ENCODE results near the gene PCDHA1. TPM values are rescaled to one million over a fixed set of nuclear protein-coding genes. Genes with fewer than 3 reads are reported as not detected.
"Not testable (repeated sequence)": the region's sequence is repeated elsewhere in the genome, so short reads cannot be mapped to it uniquely, and the experiment has no call there.

Gene PCDHA1
- polyA plus RNA-seq, 1 donor: 0.55 TPM

- Histone ChIP-seq H3K4me3 (ENCODE audit: low read length) (no peak within 1 kb of the TSS), H3K9me3 (ENCODE audit: control insufficient read depth, low read depth, low read length) (peaks cover 21% of the 10 kb centered on the region), H3K4me1 (ENCODE audit: control insufficient read depth, insufficient read depth, low read length) (no peaks in the 10 kb centered on the region), H3K27ac (ENCODE audit: low read length) (no peak within 1 kb of the TSS), H3K36me3 (ENCODE audit: control insufficient read depth, insufficient read depth, low read length) (no peaks in the 10 kb centered on the region), H3K27me3 (ENCODE audit: control insufficient read depth, insufficient read depth, low read length) (no peaks in the 10 kb centered on the region)
- 20% methylated on average over 2 of the region's 27 CpGs for WGBS (ENCODE audit: insufficient coverage, low lambda C conversion rate)
- no peak for DNase-seq
Measured at GRCh38 chr5:140794595-140795258, 8.8 kb downstream of the PCDHA1 start, which contains the start of gene PCDHA2. PCDHA2 (plus strand) TSS chr5:140794852.

GRCh38 chr5:140795259-140795641 lies 9.3 kb downstream of the PCDHA1 start:
- WGBS (ENCODE audit: insufficient coverage, low lambda C conversion rate): 93% methylated on average over 2 of the region's 15 CpGs
- Histone ChIP-seq H3K4me3 (ENCODE audit: low read length) (no peak overlapping the region), H3K36me3 (ENCODE audit: control insufficient read depth, insufficient read depth, low read length) (no peaks in the 10 kb centered on the region), H3K27ac (ENCODE audit: low read length) (no peak overlapping the region), H3K4me1 (ENCODE audit: control insufficient read depth, insufficient read depth, low read length) (no peaks in the 10 kb centered on the region), H3K27me3 (ENCODE audit: control insufficient read depth, insufficient read depth, low read length) (no peaks in the 10 kb centered on the region), H3K9me3 (ENCODE audit: control insufficient read depth, low read depth, low read length) (peaks cover 21% of the 10 kb centered on the region)
- DNase-seq: no peak

- H3K27ac ChIP-seq (ENCODE audit: low read length); H3K27me3 ChIP-seq (ENCODE audit: control insufficient read depth, insufficient read depth, low read length); DNase-seq; H3K36me3 ChIP-seq (ENCODE audit: control insufficient read depth, insufficient read depth, low read length); H3K4me1 ChIP-seq (ENCODE audit: control insufficient read depth, insufficient read depth, low read length); H3K4me3 ChIP-seq (ENCODE audit: low read length): not testable (repeated sequence)
- 43% methylated on average over 6 of the region's 72 CpGs for WGBS (ENCODE audit: insufficient coverage, low lambda C conversion rate)
- H3K9me3 ChIP-seq (ENCODE audit: control insufficient read depth, low read depth, low read length): peaks cover 24% of the 10 kb centered on the region
Measured at GRCh38 chr5:140796072-140796717, 10.3 kb downstream of the PCDHA1 start.

GRCh38 chr5:140796718-140797095 lies 10.8 kb downstream of the PCDHA1 start:
- Histone ChIP-seq H3K36me3 (ENCODE audit: control insufficient read depth, insufficient read depth, low read length) (no peaks in the 10 kb centered on the region), H3K27ac (ENCODE audit: low read length) (no peak overlapping the region), H3K4me1 (ENCODE audit: control insufficient read depth, insufficient read depth, low read length) (no peaks in the 10 kb centered on the region), H3K27me3 (ENCODE audit: control insufficient read depth, insufficient read depth, low read length) (no peaks in the 10 kb centered on the region), H3K4me3 (ENCODE audit: low read length) (no peak overlapping the region), H3K9me3 (ENCODE audit: control insufficient read depth, low read depth, low read length) (peaks cover 26% of the 10 kb centered on the region)
- no CpG with 5 or more reads among the region's 39 CpGs for WGBS (ENCODE audit: insufficient coverage, low lambda C conversion rate)
- DNase-seq: no peak

GRCh38 chr5:140800816-140801493 lies 15.0 kb downstream of the PCDHA1 start, which contains the start of gene PCDHA3:
PCDHA3 (plus strand) TSS chr5:140801057.
- DNase-seq: no peak
- Histone ChIP-seq H3K4me1 (ENCODE audit: control insufficient read depth, insufficient read depth, low read length) (no peaks in the 10 kb centered on the region), H3K36me3 (ENCODE audit: control insufficient read depth, insufficient read depth, low read length) (no peaks in the 10 kb centered on the region), H3K4me3 (ENCODE audit: low read length) (no peak within 1 kb of the TSS), H3K27ac (ENCODE audit: low read length) (no peak within 1 kb of the TSS), H3K9me3 (ENCODE audit: control insufficient read depth, low read depth, low read length) (peaks cover 30% of the 10 kb centered on the region), H3K27me3 (ENCODE audit: control insufficient read depth, insufficient read depth, low read length) (peaks cover 2% of the 10 kb centered on the region)
- WGBS (ENCODE audit: insufficient coverage, low lambda C conversion rate): 35% methylated on average over 2 of the region's 29 CpGs

- WGBS (ENCODE audit: insufficient coverage, low lambda C conversion rate): 0% methylated on average over 1 of the region's 16 CpGs
- peaks cover 2% of the 10 kb centered on the region for H3K27me3 ChIP-seq (ENCODE audit: control insufficient read depth, insufficient read depth, low read length)
- H3K9me3 ChIP-seq (ENCODE audit: control insufficient read depth, low read depth, low read length): peaks cover 24% of the 10 kb centered on the region
- H3K27ac ChIP-seq (ENCODE audit: low read length): no peak overlapping the region
- H3K4me3 ChIP-seq (ENCODE audit: low read length): no peak overlapping the region
- no peak for DNase-seq
- H3K36me3 ChIP-seq (ENCODE audit: control insufficient read depth, insufficient read depth, low read length): no peaks in the 10 kb centered on the region
- H3K4me1 ChIP-seq (ENCODE audit: control insufficient read depth, insufficient read depth, low read length): no peaks in the 10 kb centered on the region
Measured at GRCh38 chr5:140801494-140801841, 15.5 kb downstream of the PCDHA1 start.

GRCh38 chr5:140802381-140802780 lies 16.4 kb downstream of the PCDHA1 start:
- H3K27ac ChIP-seq (ENCODE audit: low read length); H3K4me3 ChIP-seq (ENCODE audit: low read length); DNase-seq; H3K4me1 ChIP-seq (ENCODE audit: control insufficient read depth, insufficient read depth, low read length); H3K27me3 ChIP-seq (ENCODE audit: control insufficient read depth, insufficient read depth, low read length); H3K36me3 ChIP-seq (ENCODE audit: control insufficient read depth, insufficient read depth, low read length): not testable (repeated sequence)
- H3K9me3 ChIP-seq (ENCODE audit: control insufficient read depth, low read depth, low read length): peaks cover 21% of the 10 kb centered on the region
- WGBS (ENCODE audit: insufficient coverage, low lambda C conversion rate): no CpG with 5 or more reads among the region's 45 CpGs

GRCh38 chr5:140802781-140803271 lies 16.9 kb downstream of the PCDHA1 start:
- no peaks in the 10 kb centered on the region for H3K4me1 ChIP-seq (ENCODE audit: control insufficient read depth, insufficient read depth, low read length)
- H3K9me3 ChIP-seq (ENCODE audit: control insufficient read depth, low read depth, low read length): peaks cover 25% of the 10 kb centered on the region
- H3K27me3 ChIP-seq (ENCODE audit: control insufficient read depth, insufficient read depth, low read length): peaks cover 2% of the 10 kb centered on the region
- no peak for DNase-seq
- no CpG with 5 or more reads among the region's 53 CpGs for WGBS (ENCODE audit: insufficient coverage, low lambda C conversion rate)
- H3K27ac ChIP-seq (ENCODE audit: low read length): no peak overlapping the region
- no peak overlapping the region for H3K4me3 ChIP-seq (ENCODE audit: low read length)
- H3K36me3 ChIP-seq (ENCODE audit: control insufficient read depth, insufficient read depth, low read length): no peaks in the 10 kb centered on the region

GRCh38 chr5:140806834-140807775 lies 21.2 kb downstream of the PCDHA1 start, which contains the start of gene PCDHA4:
PCDHA4 (plus strand) TSS chr5:140807068.
- no peaks in the 10 kb centered on the region for H3K4me1 ChIP-seq (ENCODE audit: control insufficient read depth, insufficient read depth, low read length)
- no peak within 1 kb of the TSS for H3K4me3 ChIP-seq (ENCODE audit: low read length)
- peaks cover 35% of the 10 kb centered on the region for H3K9me3 ChIP-seq (ENCODE audit: control insufficient read depth, low read depth, low read length)
- DNase-seq: no peak
- no peaks in the 10 kb centered on the region for H3K36me3 ChIP-seq (ENCODE audit: control insufficient read depth, insufficient read depth, low read length)
- peaks cover 2% of the 10 kb centered on the region for H3K27me3 ChIP-seq (ENCODE audit: control insufficient read depth, insufficient read depth, low read length)
- WGBS (ENCODE audit: insufficient coverage, low lambda C conversion rate): no CpG with 5 or more reads among the region's 47 CpGs
- H3K27ac ChIP-seq (ENCODE audit: low read length): no peak within 1 kb of the TSS

Data from large intestine (tissue), 3 donors.